H1 (cell line): ENCODE results near the gene TBC1D16. TPM values are rescaled to one million over a fixed set of nuclear protein-coding genes. Genes with fewer than 3 reads are reported as not detected.

ENCODE experiments used
- BRCA1 ChIP-seq: IDR thresholded peaks from 2 replicates; pipeline ENCODE4 v1.6.1; 2012; ENCODE audit warnings: low read depth, low read length, improper control_type of control experiment
- CHD7 ChIP-seq: fragments of 300-600 bp; sonication (generic); IDR thresholded peaks from 2 replicates; pipeline ENCODE4 v1.7.1; 2012; ENCODE audit warnings: low read length, moderate library complexity, mild to moderate bottlenecking, inconsistent platforms; ENCODE audit not compliant: insufficient replicate concordance
- HDAC2 ChIP-seq, 2 experiments: fragments of 300-600 bp in 1 of 2; sonication (generic) in 1 of 2; IDR thresholded peaks; 2 replicates each; pipeline ENCODE4 v1.6.1; 2011 to 2012; ENCODE audit warnings: low read depth in 2 of 2, low read length in 2 of 2, mild to moderate bottlenecking in 2 of 2, moderate library complexity in 2 of 2, borderline replicate concordance in 1 of 2, inconsistent platforms in 1 of 2
- RFX5 ChIP-seq: IDR thresholded peaks from 2 replicates; pipeline ENCODE4 v1.6.1; 2011; ENCODE audit warnings: low read depth, low read length, improper control_type of control experiment, borderline replicate concordance
- SIN3A ChIP-seq, 2 experiments: IDR thresholded peaks in 1 of 2; conservative IDR thresholded peaks in 1 of 2; 2 replicates each; pipeline ENCODE4 v1.6.1; 2011 to 2012; ENCODE audit warnings: low read length in 2 of 2, improper control_type of control experiment in 1 of 2, low read depth in 1 of 2, mild to moderate bottlenecking in 1 of 2
- SIRT6 ChIP-seq: IDR thresholded peaks from one replicate; pipeline ENCODE4 v1.7.1; 2012; ENCODE audit warnings: low read length, inconsistent platforms
- polyA plus RNA-seq, 7 experiments: library from polyadenylated mRNA; depleted of rRNA in 3 of 7; stranded (reverse) in 5 of 7; unstranded in 2 of 7; fragments of >200 nt in 5 of 7; fragments of 200-250 nt in 2 of 7; gene quantifications; 1 replicate in 5 of 7; 2 replicates in 1 of 7; 4 replicates in 1 of 7; pipeline versions ENCODE4 v1.2.1 to v1.2.3, GENCODE V29; 2011 to 2013; ENCODE audit warnings: missing spikeins in 2 of 7, mixed read lengths in 2 of 7
- total RNA-seq: library from RNA; stranded (reverse); fragmentation: NEBNext Ultra II Directional; extraction: Animal tissue kit (Norgen Biotek cat#: 25700); gene quantifications from 2 replicates; pipeline ENCODE4 v1.2.1, GENCODE V29; 2021
- TF ChIP-seq, protein P1 (sequence below): IDR thresholded peaks from 2 replicates; pipeline ENCODE4 v1.6.1; 2012; ENCODE audit warnings: inconsistent platforms
- TF ChIP-seq, protein P2 (sequence below): IDR thresholded peaks from 2 replicates; pipeline ENCODE4 v1.6.1; 2011; ENCODE audit warnings: low read depth, mild to moderate bottlenecking, low read length; ENCODE audit not compliant: insufficient read depth

TBC1D16 gene
- total and polyA plus RNA-seq, 2 of the 8 experiments (the other 6 are each of a cell fraction or from before 2014, with no cell fraction given), result 21.1 to 109 TPM

DNA sequence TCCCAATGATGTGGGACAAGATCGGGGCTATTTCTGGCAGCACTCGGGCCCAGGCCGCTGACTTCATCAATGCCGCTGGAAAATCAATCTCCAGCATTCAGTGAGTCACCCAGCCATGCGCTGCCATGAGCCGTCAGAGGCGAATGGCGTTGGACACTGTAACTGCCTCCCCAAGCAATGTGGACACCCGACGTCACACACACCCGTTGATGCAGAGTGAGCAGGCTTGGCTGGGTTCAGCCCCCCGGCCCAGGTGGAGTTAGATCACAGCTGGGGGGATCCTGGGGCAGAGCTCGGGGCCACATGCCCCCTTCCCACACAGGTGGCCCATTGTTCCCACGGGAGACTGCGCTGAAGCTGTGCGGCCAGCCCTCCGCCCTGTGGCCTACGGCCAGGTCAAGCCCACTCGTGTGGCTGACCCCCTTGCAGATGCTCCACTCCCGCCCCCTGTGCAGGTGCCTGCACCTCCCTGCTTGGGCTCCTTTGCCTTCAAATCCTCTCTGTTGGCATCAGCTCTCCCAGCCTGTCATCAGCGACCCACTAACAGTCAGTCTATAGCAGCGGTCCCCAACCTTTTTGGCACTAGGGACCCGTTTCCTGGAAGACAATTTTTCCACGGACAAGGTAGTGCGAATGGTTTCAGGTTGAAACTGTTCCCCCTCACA lies 89.9 kb downstream of the TBC1D16 start (continued):
- TF ChIP-seq CHD7 (no peak), SIN3A (conservative IDR thresholded peaks at IDR 0.05 in 1 of 2, IDR thresholded peaks at IDR 0.05 in 1 of 2; ENCODE audit: low read depth in 1 of 2, low read length in 2 of 2) (no peak), HDAC2 (IDR thresholded peaks at IDR 0.05; ENCODE audit: borderline replicate concordance in 1 of 2, low read depth in 2 of 2, low read length in 2 of 2) (no peak), SIRT6 (no peak), BRCA1 (no peak), RFX5 (no peak)
- TF ChIP-seq, protein P1, sequence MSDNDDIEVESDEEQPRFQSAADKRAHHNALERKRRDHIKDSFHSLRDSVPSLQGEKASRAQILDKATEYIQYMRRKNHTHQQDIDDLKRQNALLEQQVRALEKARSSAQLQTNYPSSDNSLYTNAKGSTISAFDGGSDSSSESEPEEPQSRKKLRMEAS, result no peak
- TF ChIP-seq, protein P2, sequence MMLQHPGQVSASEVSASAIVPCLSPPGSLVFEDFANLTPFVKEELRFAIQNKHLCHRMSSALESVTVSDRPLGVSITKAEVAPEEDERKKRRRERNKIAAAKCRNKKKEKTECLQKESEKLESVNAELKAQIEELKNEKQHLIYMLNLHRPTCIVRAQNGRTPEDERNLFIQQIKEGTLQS, result no peak
